H1 (cell line): ENCODE data around the gene LRPAP1. TPM values are rescaled to one million over a fixed set of nuclear protein-coding genes. Genes with fewer than 3 reads are reported as not detected.

Experiments
- CHD1 ChIP-seq: IDR thresholded peaks from 2 replicates; pipeline ENCODE4 v1.6.1; 2012; ENCODE audit warnings: low read depth, low read length, improper control_type of control experiment
- CTBP2 ChIP-seq: IDR thresholded peaks from 2 replicates; pipeline ENCODE4 v1.7.0; 2011; ENCODE audit warnings: borderline replicate concordance, mild to moderate bottlenecking, moderate library complexity, mixed read lengths, low read length; ENCODE audit not compliant: insufficient read depth, insufficient read length
- JUND ChIP-seq: IDR thresholded peaks from 2 replicates; pipeline ENCODE4 v1.6.1; 2011; ENCODE audit warnings: mild to moderate bottlenecking, improper control_type of control experiment, low read length
- KDM1A ChIP-seq: fragments of 200-600, 300-600 bp; sonication (generic); IDR thresholded peaks from 2 replicates; pipeline ENCODE4 v1.7.1; 2016; ENCODE audit warnings: mild to moderate bottlenecking, low read length, borderline replicate concordance
- POLR2A ChIP-seq, 2 experiments: IDR thresholded peaks; 1 replicate in 1 of 2; 2 replicates in 1 of 2; pipeline ENCODE4 v1.6.1; 2011; ENCODE audit warnings: low read depth in 2 of 2, low read length in 2 of 2, mild to moderate bottlenecking in 2 of 2; ENCODE audit errors: control extremely low read depth in 1 of 2
- RBBP5 ChIP-seq: IDR thresholded peaks from 2 replicates; pipeline ENCODE4 v1.7.1; 2012; ENCODE audit warnings: low read depth, mild to moderate bottlenecking, inconsistent platforms, low read length, moderate library complexity, borderline replicate concordance
- RXRA ChIP-seq: IDR thresholded peaks from 2 replicates; pipeline ENCODE4 v1.6.1; 2011; ENCODE audit warnings: low read depth, mild to moderate bottlenecking, low read length, moderate library complexity; ENCODE audit not compliant: insufficient read depth
- ZNF274 ChIP-seq: IDR thresholded peaks from 2 replicates; pipeline ENCODE4 v1.7.0; 2012; ENCODE audit warnings: low read length, borderline replicate concordance; ENCODE audit errors: extremely low read depth
- polyA plus RNA-seq, 7 experiments: library from polyadenylated mRNA; depleted of rRNA in 3 of 7; stranded (reverse) in 5 of 7; unstranded in 2 of 7; fragments of >200 nt in 5 of 7; fragments of 200-250 nt in 2 of 7; gene quantifications; 1 replicate in 5 of 7; 2 replicates in 1 of 7; 4 replicates in 1 of 7; pipeline versions ENCODE4 v1.2.1 to v1.2.3, GENCODE V29; 2011 to 2013; ENCODE audit warnings: missing spikeins in 2 of 7, mixed read lengths in 2 of 7
- total RNA-seq: library from RNA; stranded (reverse); fragmentation: NEBNext Ultra II Directional; extraction: Animal tissue kit (Norgen Biotek cat#: 25700); gene quantifications from 2 replicates; pipeline ENCODE4 v1.2.1, GENCODE V29; 2021
- TF ChIP-seq, protein P1 (sequence below): fragments of 300-600 bp; sonication (generic); IDR thresholded peaks from 2 replicates; pipeline ENCODE4 v1.7.1; 2012; ENCODE audit warnings: low read length, moderate library complexity, mild to moderate bottlenecking, inconsistent platforms; ENCODE audit not compliant: insufficient replicate concordance
- TF ChIP-seq, protein P2 (sequence below): IDR thresholded peaks from 2 replicates; pipeline ENCODE4 v1.6.1; 2012; ENCODE audit warnings: inconsistent platforms

Gene LRPAP1
- total and polyA plus RNA-seq, 2 of the 8 experiments (the other 6 are each of a cell fraction or from before 2014, with no cell fraction given) = 31.1 to 101 TPM

- TF ChIP-seq, protein P1, sequence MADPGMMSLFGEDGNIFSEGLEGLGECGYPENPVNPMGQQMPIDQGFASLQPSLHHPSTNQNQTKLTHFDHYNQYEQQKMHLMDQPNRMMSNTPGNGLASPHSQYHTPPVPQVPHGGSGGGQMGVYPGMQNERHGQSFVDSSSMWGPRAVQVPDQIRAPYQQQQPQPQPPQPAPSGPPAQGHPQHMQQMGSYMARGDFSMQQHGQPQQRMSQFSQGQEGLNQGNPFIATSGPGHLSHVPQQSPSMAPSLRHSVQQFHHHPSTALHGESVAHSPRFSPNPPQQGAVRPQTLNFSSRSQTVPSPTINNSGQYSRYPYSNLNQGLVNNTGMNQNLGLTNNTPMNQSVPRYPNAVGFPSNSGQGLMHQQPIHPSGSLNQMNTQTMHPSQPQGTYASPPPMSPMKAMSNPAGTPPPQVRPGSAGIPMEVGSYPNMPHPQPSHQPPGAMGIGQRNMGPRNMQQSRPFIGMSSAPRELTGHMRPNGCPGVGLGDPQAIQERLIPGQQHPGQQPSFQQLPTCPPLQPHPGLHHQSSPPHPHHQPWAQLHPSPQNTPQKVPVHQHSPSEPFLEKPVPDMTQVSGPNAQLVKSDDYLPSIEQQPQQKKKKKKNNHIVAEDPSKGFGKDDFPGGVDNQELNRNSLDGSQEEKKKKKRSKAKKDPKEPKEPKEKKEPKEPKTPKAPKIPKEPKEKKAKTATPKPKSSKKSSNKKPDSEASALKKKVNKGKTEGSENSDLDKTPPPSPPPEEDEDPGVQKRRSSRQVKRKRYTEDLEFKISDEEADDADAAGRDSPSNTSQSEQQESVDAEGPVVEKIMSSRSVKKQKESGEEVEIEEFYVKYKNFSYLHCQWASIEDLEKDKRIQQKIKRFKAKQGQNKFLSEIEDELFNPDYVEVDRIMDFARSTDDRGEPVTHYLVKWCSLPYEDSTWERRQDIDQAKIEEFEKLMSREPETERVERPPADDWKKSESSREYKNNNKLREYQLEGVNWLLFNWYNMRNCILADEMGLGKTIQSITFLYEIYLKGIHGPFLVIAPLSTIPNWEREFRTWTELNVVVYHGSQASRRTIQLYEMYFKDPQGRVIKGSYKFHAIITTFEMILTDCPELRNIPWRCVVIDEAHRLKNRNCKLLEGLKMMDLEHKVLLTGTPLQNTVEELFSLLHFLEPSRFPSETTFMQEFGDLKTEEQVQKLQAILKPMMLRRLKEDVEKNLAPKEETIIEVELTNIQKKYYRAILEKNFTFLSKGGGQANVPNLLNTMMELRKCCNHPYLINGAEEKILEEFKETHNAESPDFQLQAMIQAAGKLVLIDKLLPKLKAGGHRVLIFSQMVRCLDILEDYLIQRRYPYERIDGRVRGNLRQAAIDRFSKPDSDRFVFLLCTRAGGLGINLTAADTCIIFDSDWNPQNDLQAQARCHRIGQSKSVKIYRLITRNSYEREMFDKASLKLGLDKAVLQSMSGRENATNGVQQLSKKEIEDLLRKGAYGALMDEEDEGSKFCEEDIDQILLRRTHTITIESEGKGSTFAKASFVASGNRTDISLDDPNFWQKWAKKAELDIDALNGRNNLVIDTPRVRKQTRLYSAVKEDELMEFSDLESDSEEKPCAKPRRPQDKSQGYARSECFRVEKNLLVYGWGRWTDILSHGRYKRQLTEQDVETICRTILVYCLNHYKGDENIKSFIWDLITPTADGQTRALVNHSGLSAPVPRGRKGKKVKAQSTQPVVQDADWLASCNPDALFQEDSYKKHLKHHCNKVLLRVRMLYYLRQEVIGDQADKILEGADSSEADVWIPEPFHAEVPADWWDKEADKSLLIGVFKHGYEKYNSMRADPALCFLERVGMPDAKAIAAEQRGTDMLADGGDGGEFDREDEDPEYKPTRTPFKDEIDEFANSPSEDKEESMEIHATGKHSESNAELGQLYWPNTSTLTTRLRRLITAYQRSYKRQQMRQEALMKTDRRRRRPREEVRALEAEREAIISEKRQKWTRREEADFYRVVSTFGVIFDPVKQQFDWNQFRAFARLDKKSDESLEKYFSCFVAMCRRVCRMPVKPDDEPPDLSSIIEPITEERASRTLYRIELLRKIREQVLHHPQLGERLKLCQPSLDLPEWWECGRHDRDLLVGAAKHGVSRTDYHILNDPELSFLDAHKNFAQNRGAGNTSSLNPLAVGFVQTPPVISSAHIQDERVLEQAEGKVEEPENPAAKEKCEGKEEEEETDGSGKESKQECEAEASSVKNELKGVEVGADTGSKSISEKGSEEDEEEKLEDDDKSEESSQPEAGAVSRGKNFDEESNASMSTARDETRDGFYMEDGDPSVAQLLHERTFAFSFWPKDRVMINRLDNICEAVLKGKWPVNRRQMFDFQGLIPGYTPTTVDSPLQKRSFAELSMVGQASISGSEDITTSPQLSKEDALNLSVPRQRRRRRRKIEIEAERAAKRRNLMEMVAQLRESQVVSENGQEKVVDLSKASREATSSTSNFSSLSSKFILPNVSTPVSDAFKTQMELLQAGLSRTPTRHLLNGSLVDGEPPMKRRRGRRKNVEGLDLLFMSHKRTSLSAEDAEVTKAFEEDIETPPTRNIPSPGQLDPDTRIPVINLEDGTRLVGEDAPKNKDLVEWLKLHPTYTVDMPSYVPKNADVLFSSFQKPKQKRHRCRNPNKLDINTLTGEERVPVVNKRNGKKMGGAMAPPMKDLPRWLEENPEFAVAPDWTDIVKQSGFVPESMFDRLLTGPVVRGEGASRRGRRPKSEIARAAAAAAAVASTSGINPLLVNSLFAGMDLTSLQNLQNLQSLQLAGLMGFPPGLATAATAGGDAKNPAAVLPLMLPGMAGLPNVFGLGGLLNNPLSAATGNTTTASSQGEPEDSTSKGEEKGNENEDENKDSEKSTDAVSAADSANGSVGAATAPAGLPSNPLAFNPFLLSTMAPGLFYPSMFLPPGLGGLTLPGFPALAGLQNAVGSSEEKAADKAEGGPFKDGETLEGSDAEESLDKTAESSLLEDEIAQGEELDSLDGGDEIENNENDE = no peak
- no peak for TF ChIP-seq CHD1
- TF ChIP-seq CTBP2 = no peak
- TF ChIP-seq JUND = no peak
- no peak for TF ChIP-seq RXRA
- no peak for TF ChIP-seq POLR2A (IDR thresholded peaks at IDR 0.05; ENCODE audit: control extremely low read depth in 1 of 2, low read depth in 2 of 2, low read length in 2 of 2)
- no peak for TF ChIP-seq ZNF274
- no peak for TF ChIP-seq RBBP5
- no peak for TF ChIP-seq KDM1A
- TF ChIP-seq, protein P2, sequence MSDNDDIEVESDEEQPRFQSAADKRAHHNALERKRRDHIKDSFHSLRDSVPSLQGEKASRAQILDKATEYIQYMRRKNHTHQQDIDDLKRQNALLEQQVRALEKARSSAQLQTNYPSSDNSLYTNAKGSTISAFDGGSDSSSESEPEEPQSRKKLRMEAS = no peak
These were observed 60.3 kb downstream of the LRPAP1 start (continued) for GRCh38 chr4:3471886-3472285.
